Measurements from ENCODE around the gene TEX264. TPM values are rescaled to one million over a fixed set of nuclear protein-coding genes. Genes with fewer than 3 reads are reported as not detected.

Gene TEX264
- total RNA-seq, 1 experiment from 2014 or later = 44.3 TPM

- Histone ChIP-seq H3K36me3 (ENCODE audit: low read depth) (no peaks in the 10 kb centered on the region), H3K4me3 (no peak overlapping the region), H3K4me1 (replicated peaks; ENCODE audit: insufficient read depth) (no peaks in the 10 kb centered on the region), H3K9me2 (ENCODE audit: insufficient read depth) (no peaks in the 10 kb centered on the region), H3K4me2 (no peak overlapping the region), H3K27ac (no peak overlapping the region), H3K79me2 (ENCODE audit: low read depth) (no peaks in the 10 kb centered on the region), H3K9me3 (ENCODE audit: insufficient read depth, low read depth) (no peaks in the 10 kb centered on the region), H3F3A (ENCODE audit: insufficient read depth, low read depth) (no peaks in the 10 kb centered on the region), H3K27me3 (ENCODE audit: insufficient read depth, low read depth) (no peaks in the 10 kb centered on the region), H2AFZ (no peak overlapping the region), H4K20me1 (ENCODE audit: insufficient read depth) (peaks cover 5% of the 10 kb centered on the region; the same call in 1 of the 2 replicates)
- TF ChIP-seq EZH2 (IDR thresholded peaks at IDR 0.05; ENCODE audit: low read depth) (no peak), CTCF (conservative IDR thresholded peaks at IDR 0.05) (no peak)
- no TSS peak for BruUV-seq (replicated peaks)
- DNase-seq = no peak
- ChIA-PET POLR2A (ENCODE audit: unreplicated experiment) (no interaction called here), CTCF (no interaction called here)
- intact Hi-C loops (cut with micrococcal nuclease; ENCODE audit: unreplicated experiment) = no loop called here
These were observed 15.6 kb downstream of the TEX264 start for GRCh38 chr3:51686512-51687215.

DNA sequence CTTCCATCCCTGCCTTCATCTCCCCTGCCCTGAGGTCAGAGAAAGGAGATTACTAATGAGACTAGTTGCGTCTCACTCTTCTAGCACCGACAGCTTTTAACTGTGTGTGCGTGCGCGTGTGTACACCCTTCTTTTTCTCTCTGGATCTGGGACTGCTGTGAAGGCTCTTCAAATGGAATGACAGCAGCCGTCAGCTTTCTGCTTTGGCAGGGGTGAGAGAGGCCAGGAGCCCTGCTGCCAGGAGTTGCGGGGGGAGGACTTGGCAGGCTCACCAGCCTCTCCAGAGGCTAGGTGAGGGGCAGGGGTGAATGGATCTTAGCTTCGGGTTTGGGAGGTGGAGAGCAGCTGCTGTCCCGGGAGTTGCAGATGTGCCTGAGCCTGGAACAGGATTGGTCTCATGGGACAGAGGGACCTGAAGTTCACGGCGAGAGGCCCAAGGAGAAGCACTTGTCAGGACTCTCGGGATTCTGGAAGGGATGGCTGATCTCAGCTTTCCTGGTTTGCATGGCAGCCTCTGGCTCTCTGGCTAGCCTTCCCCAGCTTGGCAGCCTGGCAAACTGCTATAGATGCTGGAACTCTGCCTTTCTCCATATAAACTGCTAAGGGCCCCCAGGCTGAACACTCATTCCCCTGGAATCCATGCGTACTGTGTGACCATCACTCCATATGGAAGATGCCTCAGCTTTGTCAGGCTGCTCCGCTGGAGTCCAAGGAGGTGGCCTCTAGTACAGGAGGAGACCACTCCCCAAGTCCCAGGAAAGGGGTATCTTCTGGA, 16.6 kb downstream of the TEX264 start:
- CTCF ChIA-PET = no interaction called here
- Histone ChIP-seq H3K9me2 (ENCODE audit: insufficient read depth) (no peaks in the 10 kb centered on the region), H2AFZ (no peak overlapping the region), H3K4me1 (replicated peaks; ENCODE audit: insufficient read depth) (no peaks in the 10 kb centered on the region), H3K9me3 (ENCODE audit: insufficient read depth, low read depth) (no peaks in the 10 kb centered on the region), H3K27me3 (ENCODE audit: insufficient read depth, low read depth) (no peaks in the 10 kb centered on the region), H4K20me1 (ENCODE audit: insufficient read depth) (peaks cover under 1% of the 10 kb centered on the region; the same call in 1 of the 2 replicates), H3K4me2 (no peak overlapping the region), H3F3A (ENCODE audit: insufficient read depth, low read depth) (no peaks in the 10 kb centered on the region), H3K36me3 (ENCODE audit: low read depth) (no peaks in the 10 kb centered on the region), H3K79me2 (ENCODE audit: low read depth) (no peaks in the 10 kb centered on the region), H3K4me3 (no peak overlapping the region), H3K27ac (no peak overlapping the region)
- no peak for DNase-seq
- intact Hi-C loops (cut with micrococcal nuclease; ENCODE audit: unreplicated experiment) = no loop called here
- no TSS peak for BruUV-seq (replicated peaks)
- POLR2A ChIA-PET (ENCODE audit: unreplicated experiment) = no interaction called here
- no peak for TF ChIP-seq EZH2 (IDR thresholded peaks at IDR 0.05; ENCODE audit: low read depth)
- TF ChIP-seq CTCF (conservative IDR thresholded peaks at IDR 0.05) = no peak

- H3K4me3 ChIP-seq = no peak overlapping the region
- H3K9me2 ChIP-seq (ENCODE audit: insufficient read depth) = no peaks in the 10 kb centered on the region
- intact Hi-C loops (cut with micrococcal nuclease; ENCODE audit: unreplicated experiment) = no loop called here
- H3F3A ChIP-seq (ENCODE audit: insufficient read depth, low read depth) = no peaks in the 10 kb centered on the region
- H2AFZ ChIP-seq = no peak overlapping the region
- no peaks in the 10 kb centered on the region for H3K79me2 ChIP-seq (ENCODE audit: low read depth)
- no peaks in the 10 kb centered on the region for H3K9me3 ChIP-seq (ENCODE audit: insufficient read depth, low read depth)
- no peaks in the 10 kb centered on the region for H3K27me3 ChIP-seq (ENCODE audit: insufficient read depth, low read depth)
- no peaks in the 10 kb centered on the region for H3K36me3 ChIP-seq (ENCODE audit: low read depth)
- no peak for DNase-seq
- CTCF ChIA-PET = no interaction called here
- no TSS peak for BruUV-seq (replicated peaks)
- H3K27ac ChIP-seq = no peak overlapping the region
- H3K4me2 ChIP-seq = no peak overlapping the region
- POLR2A ChIA-PET (ENCODE audit: unreplicated experiment) = no interaction called here
- no peaks in the 10 kb centered on the region for H3K4me1 ChIP-seq (replicated peaks; ENCODE audit: insufficient read depth)
- no peaks in the 10 kb centered on the region; the same call in 1 of the 2 replicates for H4K20me1 ChIP-seq (ENCODE audit: insufficient read depth)
- TF ChIP-seq CTCF (conservative IDR thresholded peaks at IDR 0.05) = no peak
- TF ChIP-seq EZH2 (IDR thresholded peaks at IDR 0.05; ENCODE audit: low read depth) = no peak
These were observed 17.2 kb downstream of the TEX264 start for GRCh38 chr3:51688206-51688600.

Measured in PC-9 (cell line).